GM12873 (cell line): Measurements from ENCODE around the gene ZNF536.

Source experiments
- CTCF ChIP-seq: IDR thresholded peaks from 2 replicates; pipeline ENCODE4 v1.5.1; 2012; ENCODE audit warnings: low read depth, mild to moderate bottlenecking, moderate library complexity, low read length, control low read depth; ENCODE audit not compliant: insufficient read depth; ENCODE audit errors: missing control alignments

ZNF536 gene

DNA sequence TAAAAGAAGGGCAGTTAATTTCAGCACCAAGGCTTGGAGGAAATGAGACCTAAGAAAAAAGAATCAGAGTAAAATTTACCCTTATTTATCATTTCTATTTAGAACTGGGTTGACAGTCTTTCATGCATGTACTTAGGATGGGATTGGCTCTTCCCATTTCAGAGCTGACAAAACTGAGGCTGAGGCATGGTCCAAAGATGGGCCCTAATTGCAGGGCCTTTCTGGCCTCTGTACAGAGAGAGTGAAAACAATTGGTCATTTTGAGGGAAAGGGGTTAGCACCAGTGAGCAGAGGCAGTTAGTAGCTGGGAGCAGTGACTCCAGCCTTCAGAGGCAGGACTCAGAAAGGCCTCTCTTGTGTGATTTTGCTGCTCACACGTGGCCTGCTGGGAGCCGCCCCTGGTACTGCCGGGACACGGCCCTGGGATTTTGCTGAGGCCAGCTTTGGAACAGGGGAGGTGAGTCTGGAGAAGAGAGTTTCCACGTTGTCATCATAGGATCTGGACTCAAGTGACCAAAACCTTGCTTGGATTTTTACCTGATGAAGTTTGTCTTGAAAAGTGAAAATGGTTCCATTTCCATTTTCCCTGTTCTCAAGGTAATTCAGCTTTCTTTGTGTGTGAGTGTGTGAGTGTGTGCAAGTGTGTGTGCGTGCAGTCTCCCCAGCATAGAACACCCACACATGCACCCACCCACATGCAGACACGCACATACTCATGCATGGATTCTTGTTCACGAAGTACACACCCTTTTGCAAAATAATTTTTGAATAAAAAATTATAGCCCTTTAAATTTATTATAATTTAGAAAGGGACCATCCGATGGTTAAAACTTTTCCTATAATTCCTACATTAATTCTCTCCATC is at the start of gene ZNF536:
Gene ZNF536 (plus strand): TSS at position 425 of the 865 bp plus-strand sequence. CDS start 71,179 bp downstream, outside the sequence.
- TF ChIP-seq CTCF = no peak

- no peak for TF ChIP-seq CTCF
Measured at GRCh38 chr19:30322641-30323320, 49.4 kb upstream of the ZNF536 start.

DNA sequence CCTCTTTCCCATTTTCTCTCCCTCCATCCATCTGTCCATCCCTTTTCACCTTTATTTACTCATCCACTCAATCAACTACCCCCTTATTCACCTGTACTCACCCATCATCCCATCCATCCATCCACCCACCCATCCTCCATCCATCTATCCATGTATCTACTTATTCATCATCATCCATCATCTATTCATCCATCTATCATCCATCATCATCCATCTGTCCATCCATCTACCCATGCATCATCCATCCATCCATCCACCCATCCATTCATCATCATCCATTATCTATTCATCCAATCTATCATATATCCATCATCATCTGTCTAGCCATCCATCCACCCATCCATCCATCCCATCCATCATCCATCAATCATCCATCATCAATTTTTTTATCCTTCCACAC is 48.3 kb upstream of the ZNF536 start:
- TF ChIP-seq CTCF = no peak

DNA sequence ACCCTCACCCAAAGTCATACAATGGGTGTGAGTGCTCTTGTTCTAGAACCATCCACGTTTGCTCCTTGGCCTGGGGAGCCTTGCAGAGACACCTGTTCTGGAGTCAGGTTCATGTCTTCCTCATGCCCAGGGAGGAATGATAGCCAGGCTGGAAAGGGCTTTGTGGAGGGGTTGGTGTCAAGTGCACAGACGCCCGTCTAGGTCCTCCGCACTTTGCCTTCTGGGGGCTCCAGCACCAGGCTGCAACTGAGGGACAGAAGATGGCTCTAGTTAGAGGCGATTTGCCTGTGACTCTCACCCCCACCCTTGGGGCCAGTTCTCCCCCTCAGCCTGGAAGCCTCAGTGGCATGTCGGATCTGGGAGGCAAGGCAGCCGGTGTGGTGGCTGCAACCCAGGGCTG is 47.2 kb upstream of the ZNF536 start:
- TF ChIP-seq CTCF = no peak

DNA sequence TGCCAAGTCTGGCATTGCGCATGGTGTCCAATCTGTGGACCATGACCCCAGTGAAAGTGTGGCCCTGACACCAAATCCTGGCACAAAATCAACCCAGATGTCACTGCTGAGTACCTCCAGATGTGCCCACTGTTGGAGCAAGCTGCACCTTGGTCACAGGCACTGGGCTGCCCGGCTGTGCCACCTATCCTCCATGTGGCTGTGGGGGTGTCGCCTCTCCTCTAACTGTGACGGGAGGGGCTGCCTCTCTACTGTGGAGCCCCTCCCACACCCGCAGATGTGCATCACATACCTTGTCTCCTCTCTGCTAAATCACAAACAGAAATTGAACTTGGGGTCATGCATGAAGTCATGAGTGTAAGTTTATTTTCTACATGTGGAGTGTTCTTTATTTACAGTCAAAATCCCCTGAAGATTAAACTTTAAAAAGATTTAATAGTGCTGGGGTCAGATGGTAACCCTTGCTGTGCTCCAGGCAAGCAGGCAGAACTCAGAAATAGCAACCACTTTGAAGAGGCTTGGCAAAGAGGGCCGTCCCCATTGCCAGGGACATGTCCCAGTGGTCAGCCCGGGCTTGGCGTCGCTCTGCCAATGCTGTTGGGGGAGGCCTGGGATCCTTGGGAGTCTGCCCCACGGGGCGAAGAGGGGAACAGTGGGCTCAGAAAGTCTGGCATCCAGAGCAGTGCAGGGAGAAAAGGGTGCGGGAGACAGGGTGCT is 46.4 kb upstream of the ZNF536 start:
- TF ChIP-seq CTCF = no peak

DNA sequence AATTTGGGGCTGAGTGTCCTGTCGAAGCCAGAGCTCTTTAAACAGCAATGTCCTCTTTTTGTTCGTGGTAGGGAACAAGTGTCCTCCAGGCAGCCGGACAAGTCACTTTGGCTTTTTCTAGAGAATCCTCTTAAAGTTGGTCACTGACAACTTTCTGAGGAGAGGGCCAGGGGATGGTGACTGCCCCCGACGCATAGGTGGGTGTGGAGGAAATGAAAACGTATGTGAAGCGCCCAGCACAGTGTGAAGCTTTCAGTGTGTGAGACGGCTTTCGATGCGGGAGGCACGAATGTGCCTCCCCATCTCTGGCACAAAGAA is 45.8 kb upstream of the ZNF536 start:
- TF ChIP-seq CTCF = no peak

DNA sequence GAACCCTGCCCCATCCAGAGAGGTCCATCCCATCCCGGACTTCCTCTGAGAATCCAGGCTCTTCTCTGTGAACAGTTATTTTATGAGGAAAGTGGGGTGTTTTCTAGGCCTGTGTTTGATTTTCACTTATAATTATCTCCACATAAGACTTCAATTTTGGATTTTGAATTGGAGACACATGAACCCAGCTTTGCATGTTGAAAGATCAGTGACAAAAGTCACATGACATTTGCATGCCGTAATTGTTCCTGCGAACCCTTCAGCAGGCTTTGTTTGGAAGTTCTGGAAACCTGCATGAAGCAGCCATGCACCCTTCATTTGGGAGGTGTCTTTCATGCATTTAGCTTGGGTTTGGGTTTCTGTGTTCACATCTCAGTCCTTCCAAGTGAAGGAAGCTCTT is 44.9 kb upstream of the ZNF536 start:
- no peak for TF ChIP-seq CTCF
